RWPE2 (cell line): ENCODE measurements around the gene CIITA.

Source experiments
- ATAC-seq: fragments of 200-7000 bp; cut with Tn5 transposase; 3 replicates; pipeline ENCODE4 v1.9.1; 2021; ENCODE audit warnings: low read depth
- DNase-seq: peaks from one replicate; pipeline ENCODE4 v3.0.0-alpha.2; 2020; ENCODE audit warnings: low spot score
- H3K27ac ChIP-seq: fragments of 450-650 bp; 2 replicates; pipeline ENCODE4 v1.5.1; 2017; ENCODE audit warnings: mild to moderate bottlenecking; ENCODE audit not compliant: poor library complexity, severe bottlenecking
- H3K27me3 ChIP-seq: fragments of 250-450 bp; sonication (Bioruptor Pico); 2 replicates; pipeline ENCODE4 v1.5.1; 2021; ENCODE audit warnings: mild to moderate bottlenecking, moderate library complexity; ENCODE audit not compliant: insufficient read depth, poor library complexity, severe bottlenecking
- H3K36me3 ChIP-seq: fragments of 250-450 bp; sonication (Bioruptor Pico); 2 replicates; pipeline ENCODE4 v1.5.1; 2020; ENCODE audit warnings: low read depth, mild to moderate bottlenecking, moderate library complexity
- H3K4me1 ChIP-seq: fragments of 250-450 bp; sonication (Bioruptor Pico); 2 replicates; pipeline ENCODE4 v1.5.1; 2021; ENCODE audit warnings: mild to moderate bottlenecking, moderate library complexity; ENCODE audit not compliant: insufficient read depth, poor library complexity, severe bottlenecking
- H3K4me3 ChIP-seq: fragments of 250-450 bp; sonication (Bioruptor Pico); 2 replicates; pipeline ENCODE4 v1.5.1; 2021; ENCODE audit warnings: mild to moderate bottlenecking, moderate library complexity; ENCODE audit not compliant: severe bottlenecking
- H3K9me3 ChIP-seq: fragments of 250-450 bp; sonication (Bioruptor Pico); 2 replicates; pipeline ENCODE4 v1.5.1; 2021; ENCODE audit warnings: mild to moderate bottlenecking, moderate library complexity; ENCODE audit not compliant: severe bottlenecking
- TF ChIP-seq, protein P1 (sequence below): fragments of 450-650 bp; IDR thresholded peaks from one replicate; pipeline ENCODE4 v1.5.1; 2017; ENCODE audit warnings: mild to moderate bottlenecking, moderate library complexity; ENCODE audit not compliant: poor library complexity, severe bottlenecking

Gene CIITA

DNA sequence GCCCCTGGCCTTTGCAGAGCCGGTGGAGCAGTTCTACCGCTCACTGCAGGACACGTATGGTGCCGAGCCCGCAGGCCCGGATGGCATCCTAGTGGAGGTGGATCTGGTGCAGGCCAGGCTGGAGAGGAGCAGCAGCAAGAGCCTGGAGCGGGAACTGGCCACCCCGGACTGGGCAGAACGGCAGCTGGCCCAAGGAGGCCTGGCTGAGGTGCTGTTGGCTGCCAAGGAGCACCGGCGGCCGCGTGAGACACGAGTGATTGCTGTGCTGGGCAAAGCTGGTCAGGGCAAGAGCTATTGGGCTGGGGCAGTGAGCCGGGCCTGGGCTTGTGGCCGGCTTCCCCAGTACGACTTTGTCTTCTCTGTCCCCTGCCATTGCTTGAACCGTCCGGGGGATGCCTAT lies 29.5 kb downstream of the CIITA start:
- TF ChIP-seq, protein P1, sequence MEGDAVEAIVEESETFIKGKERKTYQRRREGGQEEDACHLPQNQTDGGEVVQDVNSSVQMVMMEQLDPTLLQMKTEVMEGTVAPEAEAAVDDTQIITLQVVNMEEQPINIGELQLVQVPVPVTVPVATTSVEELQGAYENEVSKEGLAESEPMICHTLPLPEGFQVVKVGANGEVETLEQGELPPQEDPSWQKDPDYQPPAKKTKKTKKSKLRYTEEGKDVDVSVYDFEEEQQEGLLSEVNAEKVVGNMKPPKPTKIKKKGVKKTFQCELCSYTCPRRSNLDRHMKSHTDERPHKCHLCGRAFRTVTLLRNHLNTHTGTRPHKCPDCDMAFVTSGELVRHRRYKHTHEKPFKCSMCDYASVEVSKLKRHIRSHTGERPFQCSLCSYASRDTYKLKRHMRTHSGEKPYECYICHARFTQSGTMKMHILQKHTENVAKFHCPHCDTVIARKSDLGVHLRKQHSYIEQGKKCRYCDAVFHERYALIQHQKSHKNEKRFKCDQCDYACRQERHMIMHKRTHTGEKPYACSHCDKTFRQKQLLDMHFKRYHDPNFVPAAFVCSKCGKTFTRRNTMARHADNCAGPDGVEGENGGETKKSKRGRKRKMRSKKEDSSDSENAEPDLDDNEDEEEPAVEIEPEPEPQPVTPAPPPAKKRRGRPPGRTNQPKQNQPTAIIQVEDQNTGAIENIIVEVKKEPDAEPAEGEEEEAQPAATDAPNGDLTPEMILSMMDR: no peak
- ATAC-seq: no peak
- no peak overlapping the region for H3K4me3 ChIP-seq
- no peaks in the 10 kb centered on the region for H3K27me3 ChIP-seq
- H3K27ac ChIP-seq: no peak overlapping the region
- H3K36me3 ChIP-seq: no peaks in the 10 kb centered on the region
- H3K4me1 ChIP-seq: no peaks in the 10 kb centered on the region
- H3K9me3 ChIP-seq: no peaks in the 10 kb centered on the region
- no peak for DNase-seq

DNA sequence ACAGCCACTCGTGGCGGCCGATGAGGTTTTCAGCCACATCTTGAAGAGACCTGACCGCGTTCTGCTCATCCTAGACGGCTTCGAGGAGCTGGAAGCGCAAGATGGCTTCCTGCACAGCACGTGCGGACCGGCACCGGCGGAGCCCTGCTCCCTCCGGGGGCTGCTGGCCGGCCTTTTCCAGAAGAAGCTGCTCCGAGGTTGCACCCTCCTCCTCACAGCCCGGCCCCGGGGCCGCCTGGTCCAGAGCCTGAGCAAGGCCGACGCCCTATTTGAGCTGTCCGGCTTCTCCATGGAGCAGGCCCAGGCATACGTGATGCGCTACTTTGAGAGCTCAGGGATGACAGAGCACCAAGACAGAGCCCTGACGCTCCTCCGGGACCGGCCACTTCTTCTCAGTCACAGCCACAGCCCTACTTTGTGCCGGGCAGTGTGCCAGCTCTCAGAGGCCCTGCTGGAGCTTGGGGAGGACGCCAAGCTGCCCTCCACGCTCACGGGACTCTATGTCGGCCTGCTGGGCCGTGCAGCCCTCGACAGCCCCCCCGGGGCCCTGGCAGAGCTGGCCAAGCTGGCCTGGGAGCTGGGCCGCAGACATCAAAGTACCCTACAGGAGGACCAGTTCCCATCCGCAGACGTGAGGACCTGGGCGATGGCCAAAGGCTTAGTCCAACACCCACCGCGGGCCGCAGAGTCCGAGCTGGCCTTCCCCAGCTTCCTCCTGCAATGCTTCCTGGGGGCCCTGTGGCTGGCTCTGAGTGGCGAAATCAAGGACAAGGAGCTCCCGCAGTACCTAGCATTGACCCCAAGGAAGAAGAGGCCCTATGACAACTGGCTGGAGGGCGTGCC lies 30.1 kb downstream of the CIITA start:
- TF ChIP-seq, protein P1: no peak
- Histone ChIP-seq H3K36me3 (no peaks in the 10 kb centered on the region), H3K4me1 (no peaks in the 10 kb centered on the region), H3K27me3 (no peaks in the 10 kb centered on the region), H3K4me3 (no peak overlapping the region), H3K27ac (no peak overlapping the region), H3K9me3 (no peaks in the 10 kb centered on the region)
- DNase-seq: no peak
- ATAC-seq: no peak

DNA sequence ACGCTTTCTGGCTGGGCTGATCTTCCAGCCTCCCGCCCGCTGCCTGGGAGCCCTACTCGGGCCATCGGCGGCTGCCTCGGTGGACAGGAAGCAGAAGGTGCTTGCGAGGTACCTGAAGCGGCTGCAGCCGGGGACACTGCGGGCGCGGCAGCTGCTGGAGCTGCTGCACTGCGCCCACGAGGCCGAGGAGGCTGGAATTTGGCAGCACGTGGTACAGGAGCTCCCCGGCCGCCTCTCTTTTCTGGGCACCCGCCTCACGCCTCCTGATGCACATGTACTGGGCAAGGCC lies 30.7 kb downstream of the CIITA start:
- ATAC-seq: no peak
- TF ChIP-seq, protein P1: no peak
- H3K9me3 ChIP-seq: no peaks in the 10 kb centered on the region
- H3K27ac ChIP-seq: no peak overlapping the region
- no peak for DNase-seq
- H3K36me3 ChIP-seq: no peaks in the 10 kb centered on the region
- no peaks in the 10 kb centered on the region for H3K27me3 ChIP-seq
- H3K4me3 ChIP-seq: no peak overlapping the region
- H3K4me1 ChIP-seq: no peaks in the 10 kb centered on the region

DNA sequence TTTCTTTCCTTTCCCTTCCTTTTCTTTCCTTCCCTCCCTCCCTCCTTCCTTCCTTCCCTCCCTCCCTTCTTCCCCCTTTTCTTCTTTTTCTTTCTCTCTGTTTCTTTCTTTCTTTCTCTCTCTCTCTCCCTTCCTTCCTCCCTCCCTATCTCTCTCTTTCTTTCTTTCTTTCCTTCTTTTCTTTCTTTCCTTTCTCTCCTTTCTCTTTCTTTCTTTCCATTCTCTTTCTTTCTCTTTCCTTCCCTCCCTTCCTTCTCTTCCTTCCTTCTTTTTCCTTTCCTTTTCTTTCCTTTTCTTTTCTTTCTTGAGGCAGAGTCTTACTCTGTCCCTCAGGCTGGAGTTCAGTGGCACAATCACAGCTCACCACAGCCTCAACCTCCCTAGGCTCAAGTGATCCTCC lies 34.3 kb downstream of the CIITA start:
- Histone ChIP-seq H3K4me3 (no peak overlapping the region), H3K27ac (no peak overlapping the region)

DNA sequence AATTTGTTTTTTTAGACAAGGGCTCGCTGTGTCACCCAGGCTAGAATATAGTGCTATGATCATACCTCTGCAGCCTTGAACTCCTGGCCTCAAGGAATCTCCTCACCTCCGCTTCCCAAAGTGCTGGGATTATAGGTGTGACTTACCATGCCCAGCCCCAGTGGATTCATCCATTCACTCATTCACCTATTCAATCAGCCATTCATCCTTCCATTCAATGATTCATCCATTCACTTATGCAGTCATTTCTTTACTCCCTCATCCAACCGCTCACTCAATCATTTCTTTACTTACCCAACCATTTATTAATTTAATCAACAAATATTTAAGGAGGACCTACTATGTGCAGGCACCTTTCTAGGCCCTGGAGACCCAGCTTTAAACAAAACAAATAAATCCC lies 39.5 kb downstream of the CIITA start:
- H3K27ac ChIP-seq: no peak overlapping the region
- TF ChIP-seq, protein P1: no peak

More for the DNA sequence above, 34.3 kb downstream of the CIITA start:
- Histone ChIP-seq H3K4me1 (no peaks in the 10 kb centered on the region), H3K9me3 (no peaks in the 10 kb centered on the region), H3K36me3 (no peaks in the 10 kb centered on the region), H3K27me3 (no peaks in the 10 kb centered on the region)
- no peak for ATAC-seq
- TF ChIP-seq, protein P1: no peak
- DNase-seq: no peak

More for the DNA sequence above, 39.5 kb downstream of the CIITA start:
- Histone ChIP-seq H3K4me3 (no peak overlapping the region), H3K4me1 (no peaks in the 10 kb centered on the region), H3K27me3 (no peaks in the 10 kb centered on the region), H3K9me3 (no peaks in the 10 kb centered on the region), H3K36me3 (no peaks in the 10 kb centered on the region)
- DNase-seq (no peak), ATAC-seq (no peak)
